ENCODE data around the gene LRRC2.

Gene LRRC2

DNA sequence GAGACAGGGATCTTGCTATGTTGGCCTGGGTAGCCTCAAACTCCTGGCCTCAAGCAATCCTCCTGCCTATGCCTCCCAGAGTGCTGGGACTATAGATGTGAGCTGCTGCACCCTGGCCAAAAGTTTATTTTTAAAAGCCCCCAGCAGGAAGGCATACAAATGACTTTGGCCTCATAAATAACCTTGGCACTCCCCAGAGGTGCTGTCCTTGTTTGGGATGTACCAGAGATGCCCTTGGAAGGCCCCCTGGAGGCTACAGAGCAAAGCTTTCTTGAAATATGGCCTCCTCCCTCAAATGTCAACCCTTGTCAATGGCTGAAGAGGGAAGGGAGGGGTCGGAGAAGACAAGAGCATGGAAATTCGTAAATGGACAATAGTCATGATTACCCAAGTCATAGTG lies 82.3 kb downstream of the LRRC2 start:
- DNase-seq (ENCODE audit: insufficient read length, low spot score) = no peak
- FAIRE-seq = no peak

GRCh38 chr3:46482632-46483350 lies 83.3 kb downstream of the LRRC2 start:
- DNase-seq (ENCODE audit: insufficient read length, low spot score) (peak; percentile 28), FAIRE-seq (peak; percentile 75)

GRCh38 chr3:46481636-46482035 lies 84.5 kb downstream of the LRRC2 start:
- FAIRE-seq = no peak

GRCh38 chr3:46480491-46481195 lies 85.5 kb downstream of the LRRC2 start:
- no peak for FAIRE-seq

More at GRCh38 chr3:46481636-46482035, 84.5 kb downstream of the LRRC2 start:
- DNase-seq (ENCODE audit: insufficient read length, low spot score) = no peak

GRCh38 chr3:46479696-46480095 lies 86.4 kb downstream of the LRRC2 start:
- DNase-seq (ENCODE audit: insufficient read length, low spot score) (no peak), FAIRE-seq (no peak)

More at GRCh38 chr3:46480491-46481195, 85.5 kb downstream of the LRRC2 start:
- no peak for DNase-seq (ENCODE audit: insufficient read length, low spot score)

DNA sequence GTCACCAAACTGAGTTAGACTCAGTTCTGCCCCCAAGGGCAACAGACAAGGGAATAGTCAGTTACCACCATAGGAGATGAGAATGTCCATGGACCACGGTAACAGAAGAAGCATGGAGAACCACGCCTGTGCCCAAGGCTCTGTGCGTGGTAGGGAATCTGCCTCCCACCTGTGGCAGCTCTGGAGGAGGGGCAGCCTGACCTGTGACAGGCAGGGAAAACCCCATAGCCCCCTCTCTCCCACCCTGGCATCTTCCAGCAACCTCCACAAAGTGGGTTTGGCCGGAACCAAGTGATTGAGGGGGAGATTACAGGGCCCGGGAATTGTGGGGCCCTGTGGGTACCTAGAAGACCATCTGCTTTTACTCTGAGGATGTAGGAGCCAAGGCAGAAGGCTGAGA lies 87.1 kb downstream of the LRRC2 start:
- DNase-seq (ENCODE audit: insufficient read length, low spot score) = no peak
- FAIRE-seq = no peak

DNA sequence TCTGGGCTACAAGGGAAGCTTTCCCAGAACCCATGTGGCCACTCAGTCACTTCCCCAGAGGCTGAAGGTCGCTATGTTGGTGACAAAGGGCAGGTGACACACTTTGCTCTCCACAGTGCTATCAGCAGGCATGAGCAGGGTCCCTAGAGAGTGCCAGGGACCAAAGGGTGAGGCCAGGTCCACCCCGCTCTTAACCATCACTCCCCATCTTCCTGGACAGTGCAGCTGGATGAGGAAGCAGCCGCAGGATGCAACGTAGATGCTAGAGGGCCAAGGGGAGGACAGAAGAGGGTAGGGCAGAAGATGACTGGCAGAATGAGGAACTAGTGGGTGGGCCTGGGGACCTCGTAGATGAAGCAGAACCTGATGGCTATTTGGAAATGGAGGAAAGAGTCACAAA lies 87.8 kb downstream of the LRRC2 start:
- DNase-seq (ENCODE audit: insufficient read length, low spot score) (no peak), FAIRE-seq (no peak)

GRCh38 chr3:46477756-46478155 lies 88.3 kb downstream of the LRRC2 start:
- FAIRE-seq = no peak
- DNase-seq (ENCODE audit: insufficient read length, low spot score) = no peak

- no peak for FAIRE-seq
- DNase-seq (ENCODE audit: insufficient read length, low spot score) = no peak
Observed at GRCh38 chr3:46477145-46477544, 89.0 kb downstream of the LRRC2 start.

GRCh38 chr3:46472736-46473135 lies 93.4 kb downstream of the LRRC2 start:
- no peak for FAIRE-seq
- no peak for DNase-seq (ENCODE audit: insufficient read length, low spot score)

- FAIRE-seq (no peak), DNase-seq (ENCODE audit: insufficient read length, low spot score) (no peak)
Observed at GRCh38 chr3:46471371-46471914, 94.7 kb downstream of the LRRC2 start.

GRCh38 chr3:46470831-46471230 lies 95.3 kb downstream of the LRRC2 start:
- DNase-seq (ENCODE audit: insufficient read length, low spot score) (no peak), FAIRE-seq (no peak)

DNA sequence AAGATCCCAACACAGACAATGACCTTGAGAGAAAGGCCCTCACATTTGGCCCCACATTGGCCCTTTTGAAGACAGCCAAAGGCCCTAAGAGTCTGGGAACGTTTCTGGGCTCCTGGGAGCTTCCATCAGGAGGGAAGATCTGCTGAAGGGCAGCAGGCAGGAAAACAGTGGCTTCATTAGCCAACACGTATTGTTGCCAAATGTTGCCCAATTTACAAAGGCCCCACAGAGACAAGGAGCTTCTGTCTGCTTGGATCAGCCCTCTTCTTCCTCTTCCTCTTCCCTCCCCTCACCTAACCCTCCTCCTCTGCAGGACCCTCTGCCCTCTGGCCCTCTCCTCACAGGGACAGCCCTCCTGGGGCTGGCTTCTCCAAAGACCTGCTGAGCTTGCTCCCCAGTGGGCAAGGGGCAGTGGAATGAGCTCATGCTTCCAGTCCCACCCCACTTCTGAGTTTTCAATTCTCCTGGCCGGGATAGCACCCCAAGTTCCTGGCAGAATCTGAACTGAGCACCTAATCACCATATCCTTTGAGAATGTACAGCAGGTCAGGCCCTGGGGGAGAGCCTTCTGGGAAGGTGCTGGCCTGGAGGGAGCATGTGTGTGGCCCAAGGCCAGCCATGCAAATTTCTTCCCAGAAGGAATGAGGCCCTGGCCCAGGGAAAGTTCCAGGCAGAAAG lies 96.3 kb downstream of the LRRC2 start:
- FAIRE-seq (no peak), DNase-seq (ENCODE audit: insufficient read length, low spot score) (no peak)

DNA sequence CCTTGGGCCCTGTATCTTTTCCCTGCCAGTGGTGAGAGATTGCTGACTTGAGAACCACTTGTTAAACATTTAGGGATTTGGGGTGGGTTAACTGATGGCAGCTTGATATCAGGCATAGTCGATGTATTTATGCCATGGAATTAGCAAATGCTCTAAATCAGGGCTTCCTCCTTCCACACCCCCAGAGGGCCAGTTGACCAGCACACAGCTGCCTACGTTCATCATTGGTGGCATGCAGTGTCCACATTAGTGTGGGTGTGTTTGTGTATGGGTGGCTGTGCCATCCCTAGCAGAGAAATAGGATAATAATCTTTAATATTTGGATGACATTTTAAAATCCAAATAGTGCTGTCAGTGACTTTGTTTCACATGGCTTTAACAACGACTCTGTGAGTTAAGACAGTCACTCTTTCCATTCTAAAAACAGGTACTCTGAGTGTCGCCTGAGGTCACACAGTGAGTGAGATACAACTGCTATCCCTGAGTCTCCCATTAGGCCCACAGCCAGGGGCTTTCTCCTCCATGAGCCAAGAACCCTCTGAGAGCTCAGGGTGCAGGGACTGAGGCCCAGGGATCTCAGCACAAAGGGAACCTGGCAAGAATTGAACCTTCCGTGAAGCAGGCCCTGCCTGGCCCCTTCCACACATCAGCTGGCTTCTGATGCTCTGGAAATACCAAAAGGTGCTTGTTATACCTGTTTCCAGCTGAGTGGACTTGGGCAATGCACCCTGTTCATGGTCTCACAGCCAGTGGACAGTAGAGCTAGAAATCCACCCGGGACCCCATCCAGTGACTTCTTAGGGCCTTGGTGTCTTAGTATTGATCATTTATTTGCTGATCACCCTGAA lies 97.1 kb downstream of the LRRC2 start:
- FAIRE-seq (no peak), DNase-seq (ENCODE audit: insufficient read length, low spot score) (no peak)

DNA sequence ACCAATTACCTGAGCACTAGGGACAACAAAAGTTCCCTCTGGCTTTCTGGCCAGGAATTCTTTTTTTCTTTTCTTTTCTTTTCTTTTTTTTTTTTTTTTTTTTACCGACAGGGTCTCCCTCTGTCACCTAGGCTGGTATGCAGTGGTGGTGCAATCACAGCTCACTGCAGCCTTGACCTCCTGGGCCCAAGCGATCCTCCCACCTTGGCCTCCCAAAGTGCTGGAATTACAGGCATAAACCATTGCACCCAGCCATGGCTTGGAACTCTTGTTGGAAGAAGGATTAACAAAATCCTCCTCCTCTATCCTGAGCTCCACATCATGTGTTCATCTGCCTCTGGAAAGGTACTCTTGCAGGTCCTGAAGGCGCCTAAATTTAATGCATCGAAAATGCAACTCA lies 98.5 kb downstream of the LRRC2 start:
- DNase-seq (ENCODE audit: insufficient read length, low spot score) (no peak), FAIRE-seq (no peak)

- DNase-seq (ENCODE audit: insufficient read length, low spot score) = no peak
- no peak for FAIRE-seq
Observed at GRCh38 chr3:46466871-46467403, 99.2 kb downstream of the LRRC2 start.

GRCh38 chr3:46466273-46466672 lies 99.8 kb downstream of the LRRC2 start:
- FAIRE-seq (no peak), DNase-seq (ENCODE audit: insufficient read length, low spot score) (no peak)
